ENCODE measurements around the gene SLC5A6.
A peak's percentile ranks its signal among the peaks of the same experiment; 100 is the strongest.

The SLC5A6 gene

DNA sequence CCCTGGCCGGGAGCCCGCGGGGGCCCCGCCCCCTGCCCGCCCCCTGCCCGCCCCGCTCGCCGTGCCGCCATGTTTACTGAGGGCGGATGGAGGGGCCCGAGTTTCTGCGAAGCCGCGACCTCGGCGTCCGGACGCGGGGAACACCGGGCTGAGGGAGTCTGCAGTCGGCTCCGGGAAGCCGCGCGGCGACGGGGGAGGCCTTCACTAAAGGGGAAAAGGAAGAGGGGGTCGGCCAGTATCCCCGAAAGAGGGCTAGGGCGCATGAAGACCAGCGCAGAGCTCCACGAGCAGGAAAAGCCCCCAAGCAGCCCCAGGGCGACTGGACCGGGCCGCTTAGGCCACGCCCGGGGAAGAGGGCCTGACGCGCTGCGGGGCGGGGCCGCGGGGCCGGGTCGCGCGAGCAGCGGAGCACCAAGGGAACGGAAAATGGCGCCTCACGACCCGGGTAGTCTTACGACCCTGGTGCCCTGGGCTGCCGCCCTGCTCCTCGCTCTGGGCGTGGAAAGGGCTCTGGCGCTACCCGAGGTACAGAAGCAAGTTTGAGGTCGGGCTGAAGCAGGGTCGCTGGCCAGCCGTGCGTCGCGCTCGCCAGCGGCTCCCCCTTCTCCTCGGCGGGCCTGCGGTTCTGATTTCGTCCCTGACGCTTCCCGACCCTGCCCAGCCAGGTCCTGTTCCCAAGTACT lies at the start of gene SLC5A6, which contains the start of gene ATRAID:
Gene SLC5A6 (minus strand): TSS at position 326 of the 683 bp plus-strand sequence. CDS start 4,618 bp downstream, outside the sequence.
Gene ATRAID (plus strand): TSS at position 99 of the 683 bp plus-strand sequence. CDS start 328 bp downstream, at position 427.
- peak; percentile 89 for DNase-seq

DNA sequence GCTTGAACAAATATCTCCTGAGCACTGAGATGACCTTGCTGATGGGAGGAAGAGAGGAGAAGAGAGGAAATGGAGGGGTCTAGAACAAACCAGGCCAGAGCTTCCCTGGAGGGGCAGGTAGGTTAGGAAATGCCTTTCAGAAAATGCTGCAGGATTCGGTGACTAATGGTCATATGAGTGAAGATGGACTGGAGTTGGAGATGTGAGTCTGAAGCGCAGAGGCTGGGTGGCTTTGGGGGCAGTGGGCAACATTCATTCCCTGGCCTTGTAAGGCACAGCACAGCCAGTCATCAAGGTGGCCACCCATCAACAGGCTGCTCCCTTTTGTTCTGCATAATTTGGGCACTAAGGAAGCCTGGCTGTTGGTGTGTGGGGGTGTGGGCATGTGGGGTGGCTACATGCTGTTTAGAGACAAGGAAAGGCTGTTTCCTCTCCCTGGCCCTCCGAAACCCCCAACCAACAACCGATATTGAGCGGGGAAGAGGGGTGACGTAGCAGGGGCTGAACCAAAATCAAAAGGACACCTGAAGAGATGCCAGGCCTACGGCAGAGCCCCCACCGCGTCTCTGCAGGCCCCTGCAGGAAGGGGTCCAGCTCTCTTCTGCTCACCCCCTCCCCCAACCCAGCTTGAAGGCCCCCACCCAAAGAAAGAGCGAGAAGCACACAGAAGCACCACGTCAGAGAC lies 49.3 kb upstream of the SLC5A6 start:
- DNase-seq, result no peak

DNA sequence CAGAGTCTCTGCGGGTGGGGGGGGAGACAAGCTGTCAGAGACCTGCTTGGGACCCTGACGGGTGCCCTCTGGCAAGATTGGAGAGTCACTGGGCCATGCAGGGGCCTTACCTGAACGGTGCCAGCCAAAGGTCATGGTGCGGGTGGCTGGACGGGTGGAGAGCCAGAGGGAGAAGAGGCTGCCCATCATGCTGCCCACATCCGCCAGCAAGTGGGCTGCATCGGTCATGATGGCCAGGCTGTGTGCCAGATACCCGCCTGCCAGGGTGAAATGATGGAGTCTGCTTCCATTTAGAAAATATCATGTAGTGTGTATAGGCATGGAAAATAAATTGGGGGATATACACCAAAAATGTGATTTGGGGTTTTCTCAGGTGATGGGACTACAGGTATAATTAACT lies 46.0 kb upstream of the SLC5A6 start:
- no peak for DNase-seq

DNA sequence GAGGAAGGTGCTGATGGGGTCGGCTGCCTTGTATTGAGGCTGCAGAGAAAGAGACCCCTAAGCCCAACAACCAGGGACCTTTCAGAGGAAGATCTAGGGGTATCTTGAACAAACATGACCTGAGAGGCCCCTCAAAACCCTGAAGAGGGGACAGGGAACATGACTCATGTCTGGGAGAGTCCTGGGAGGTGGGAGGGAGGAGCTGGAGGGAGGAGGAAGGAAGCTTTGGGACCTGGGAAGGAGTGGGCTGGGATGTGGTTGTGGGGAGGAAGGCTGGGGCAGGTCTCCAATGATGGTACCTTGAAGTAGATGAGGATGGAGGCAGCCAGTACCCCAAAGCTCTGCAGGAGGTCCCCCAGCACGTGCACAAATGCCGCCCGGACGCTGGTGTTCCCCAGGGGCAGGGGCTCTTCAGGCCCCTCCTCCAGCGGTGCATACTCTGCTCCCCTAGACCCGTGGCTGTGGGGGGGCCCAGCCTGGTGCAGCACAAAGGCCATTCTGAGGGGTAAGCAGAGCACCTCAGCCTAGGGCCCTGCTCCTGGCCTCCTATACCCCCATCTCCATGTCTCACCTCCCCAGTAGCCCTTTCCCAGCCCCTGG lies 44.9 kb upstream of the SLC5A6 start:
- no peak for DNase-seq

DNA sequence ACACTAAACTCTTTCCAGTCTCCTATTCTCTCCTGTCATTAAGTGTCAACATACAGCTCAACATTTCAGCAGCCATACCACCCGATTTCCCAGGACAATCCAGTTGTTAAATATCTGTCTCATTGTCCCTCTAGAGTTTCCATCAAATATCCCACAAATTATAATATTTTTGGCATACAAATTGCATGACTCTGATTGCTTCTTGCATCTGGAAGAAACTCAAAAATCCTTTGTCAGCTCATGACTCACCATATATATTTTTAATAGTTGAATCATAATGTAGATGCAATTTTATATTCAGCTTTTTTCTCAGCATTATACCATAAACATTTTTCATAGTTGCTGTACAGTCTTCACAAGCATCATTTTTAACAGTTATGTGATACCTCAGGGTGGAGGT lies 43.6 kb upstream of the SLC5A6 start:
- DNase-seq, result no peak

DNA sequence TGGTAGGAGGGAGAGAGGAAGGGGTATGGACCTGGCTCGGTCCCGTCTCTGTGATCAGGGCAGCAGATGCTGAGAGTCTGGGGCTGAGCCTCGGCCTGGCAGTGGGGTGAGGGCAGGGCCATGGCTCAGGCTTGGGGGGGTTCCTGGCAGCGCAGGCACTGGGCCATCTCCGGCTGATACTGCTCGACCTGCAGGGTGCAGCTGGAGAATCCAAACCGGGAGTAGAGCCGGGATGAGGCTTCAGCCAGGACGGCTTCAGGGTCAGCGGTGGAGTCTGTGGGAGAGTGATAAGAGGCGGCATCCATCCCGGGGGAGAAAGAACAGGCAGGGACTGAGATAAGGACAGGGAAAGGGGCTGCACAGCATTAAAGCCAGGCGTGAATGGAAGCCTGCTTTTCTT lies 43.1 kb upstream of the SLC5A6 start:
- no peak for DNase-seq

DNA sequence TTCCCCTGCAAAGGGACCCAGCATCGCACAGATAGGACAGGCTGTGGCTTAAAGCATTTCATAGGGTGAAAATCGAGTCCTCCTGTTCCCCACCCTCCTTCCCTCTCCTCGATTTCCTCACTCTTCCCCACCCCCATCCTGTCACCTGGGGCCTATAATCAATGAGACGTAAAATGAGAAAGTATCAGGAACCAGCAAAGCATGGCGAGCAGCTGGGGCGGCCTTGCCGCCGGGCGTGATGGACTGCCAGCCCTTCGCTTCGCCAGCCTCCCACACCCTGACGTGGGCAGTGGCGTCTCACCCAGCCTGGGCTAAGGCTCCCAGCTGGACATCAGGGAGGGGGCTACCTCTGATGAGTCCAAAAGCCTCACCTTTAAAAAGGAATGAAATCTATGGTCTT lies 39.7 kb upstream of the SLC5A6 start:
- DNase-seq, result no peak

DNA sequence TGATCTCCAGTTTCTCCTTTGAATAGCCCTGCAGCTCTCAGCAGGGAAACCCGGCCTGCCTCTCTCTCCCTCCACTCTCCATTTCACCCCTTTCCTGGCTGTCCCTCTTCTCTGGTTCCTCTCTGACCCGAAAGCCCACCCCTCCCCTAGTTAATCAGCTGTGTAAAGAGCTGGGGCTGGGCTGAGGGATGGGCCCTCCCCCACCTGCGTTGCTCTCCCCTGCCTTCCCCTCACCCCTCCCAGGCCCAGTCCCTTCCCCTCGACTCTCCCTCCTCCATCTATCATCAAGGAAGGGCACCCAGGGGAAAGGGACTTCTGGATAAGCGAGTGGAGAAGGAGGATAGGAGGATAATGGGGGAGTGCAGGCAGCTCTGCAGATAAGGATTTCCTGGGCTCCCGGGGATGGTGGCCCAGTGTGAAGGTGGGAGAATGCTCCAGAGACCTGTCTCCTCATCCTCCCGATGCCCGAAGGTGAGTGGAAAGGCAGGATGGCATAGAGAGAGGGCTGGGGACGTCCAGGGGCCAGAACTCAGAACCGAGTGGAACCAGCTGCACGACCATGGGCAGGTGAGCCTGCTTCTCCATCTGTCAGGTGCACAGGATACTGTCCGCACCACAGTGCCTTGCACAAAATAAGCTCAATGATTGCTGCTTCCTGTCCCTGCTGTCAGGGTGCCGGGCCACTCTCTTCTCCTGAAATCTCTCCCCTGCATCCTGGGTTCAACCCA lies 38.7 kb upstream of the SLC5A6 start:
- DNase-seq, result no peak

DNA sequence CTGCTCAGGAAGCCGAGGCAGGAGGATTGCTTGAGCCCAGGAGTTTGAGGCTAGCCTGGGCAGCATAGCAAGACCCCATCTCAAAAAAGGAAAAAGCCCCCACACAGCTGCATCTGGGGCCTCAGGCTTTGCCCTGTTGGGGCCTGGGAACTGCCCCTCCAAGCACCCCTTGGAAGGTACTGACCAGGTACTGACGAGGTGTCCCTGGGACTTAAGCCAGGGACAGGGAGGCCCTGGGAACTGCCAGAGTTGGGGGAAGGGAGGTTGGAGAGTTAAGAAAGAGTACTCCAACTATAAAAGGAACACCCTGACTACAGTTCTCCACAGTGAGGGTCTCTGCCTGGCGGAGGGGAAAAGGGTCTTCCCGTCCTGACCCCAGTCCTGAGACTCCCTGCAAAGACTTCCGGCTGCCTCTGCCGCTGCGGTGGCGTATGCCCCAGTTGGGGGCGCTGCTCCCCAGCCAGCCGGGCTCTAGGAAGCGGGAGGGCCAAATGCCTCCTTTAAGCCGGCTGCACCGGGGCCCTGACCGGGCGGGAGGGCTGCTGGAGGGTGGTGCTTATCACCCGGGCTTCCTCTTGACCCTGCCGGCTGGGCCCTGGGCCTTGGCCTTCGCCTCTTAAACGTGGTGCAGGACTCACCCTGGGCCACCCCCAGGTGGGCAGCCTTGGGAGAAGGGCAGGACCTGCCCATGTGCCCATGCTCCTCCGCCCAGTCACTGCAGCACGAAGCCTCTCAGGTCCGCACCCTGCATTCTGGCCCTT lies 38.0 kb upstream of the SLC5A6 start:
- DNase-seq, result peak; percentile 59

DNA sequence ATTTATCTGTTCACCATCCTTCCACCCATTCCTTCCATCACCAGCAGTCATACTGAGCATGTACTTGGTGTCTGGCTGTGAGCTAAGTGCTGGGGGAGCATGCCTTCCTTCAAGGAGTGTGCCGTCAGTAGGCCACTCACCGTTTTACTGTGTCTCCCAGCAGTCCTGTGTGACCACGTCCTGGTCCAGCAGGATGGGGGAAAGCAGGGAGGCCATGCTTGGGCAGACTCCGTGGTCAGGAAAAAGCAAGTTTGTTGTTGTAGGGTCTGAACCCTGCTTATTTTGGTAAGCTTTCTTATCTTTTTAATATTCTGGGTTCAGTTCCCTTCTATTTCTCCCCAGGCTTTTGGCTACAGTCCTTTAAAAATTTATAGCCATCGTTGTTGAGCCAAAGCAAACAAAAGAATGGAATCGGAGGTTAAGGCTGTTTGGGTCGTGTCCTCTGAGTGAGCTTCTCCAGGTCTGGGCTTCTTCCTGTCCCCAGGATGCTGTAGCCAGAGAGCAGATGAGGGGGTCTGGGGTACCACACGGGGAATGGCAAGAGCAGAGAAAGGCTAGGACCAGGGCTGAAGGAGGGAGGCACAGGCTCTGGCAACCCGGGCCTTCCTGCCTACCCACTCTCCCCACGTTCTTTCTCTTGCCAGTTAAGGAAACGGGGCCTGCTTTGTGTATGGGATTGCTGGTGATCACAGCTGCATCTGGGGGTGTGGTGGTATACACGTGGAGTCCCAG lies 37.3 kb upstream of the SLC5A6 start:
- no peak for DNase-seq

DNA sequence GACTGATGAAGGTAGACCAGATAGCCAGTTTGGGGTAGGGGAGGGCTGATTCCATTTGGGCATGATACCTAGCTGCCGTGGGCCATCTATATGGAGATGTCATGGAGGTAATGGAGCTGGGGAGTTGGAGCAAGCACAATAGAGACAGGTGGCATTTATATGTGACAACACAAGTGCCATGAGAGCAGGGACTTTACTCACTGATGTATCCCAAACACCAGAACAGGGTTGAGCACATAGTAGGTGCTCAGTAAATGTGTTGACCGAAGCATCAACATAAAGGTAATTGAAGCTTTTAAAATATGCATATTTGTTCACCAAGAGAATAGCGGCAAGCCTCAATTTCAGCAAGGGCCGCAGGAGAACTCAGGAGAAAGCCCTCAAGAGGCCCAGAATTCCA lies 35.8 kb upstream of the SLC5A6 start:
- DNase-seq, result no peak

DNA sequence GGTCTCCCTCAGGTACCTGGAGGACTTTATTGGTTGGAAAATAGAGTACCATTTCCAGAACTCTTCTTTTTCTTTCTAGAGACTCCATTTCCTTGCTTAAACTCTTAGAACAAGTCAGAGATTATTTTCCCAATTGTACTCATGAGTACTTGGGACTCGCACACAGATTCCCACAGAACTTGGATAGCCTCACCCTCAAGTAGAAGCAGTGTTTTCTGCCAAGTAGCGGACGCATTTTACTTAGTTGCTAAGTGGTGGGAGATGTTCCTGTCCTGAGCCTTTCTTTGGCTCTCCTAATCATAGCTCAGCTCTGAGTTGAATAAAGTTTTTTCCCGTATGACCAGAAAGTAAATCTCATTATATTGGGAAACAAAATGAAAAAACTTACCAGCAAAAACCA lies 33.6 kb upstream of the SLC5A6 start:
- DNase-seq, result no peak

DNA sequence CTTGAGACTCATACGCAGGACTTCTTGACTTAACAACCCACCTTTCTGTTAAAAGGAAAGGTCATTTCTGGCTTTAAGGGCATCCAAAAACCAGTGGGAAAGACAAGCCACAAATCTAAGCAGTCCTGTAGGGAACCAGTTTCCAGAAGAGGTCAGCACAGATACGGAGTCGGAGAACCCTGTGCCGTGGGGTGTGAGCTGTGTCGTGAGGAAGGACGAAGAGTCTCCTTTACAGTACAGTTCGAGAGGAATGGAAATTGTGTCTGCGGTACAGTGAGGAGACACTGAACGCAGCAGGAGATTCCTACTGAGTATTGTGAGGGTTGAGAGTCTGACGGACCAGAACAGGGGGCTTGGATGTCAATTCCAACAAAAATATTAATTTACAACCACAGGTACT lies 33.0 kb upstream of the SLC5A6 start:
- no peak for DNase-seq

DNA sequence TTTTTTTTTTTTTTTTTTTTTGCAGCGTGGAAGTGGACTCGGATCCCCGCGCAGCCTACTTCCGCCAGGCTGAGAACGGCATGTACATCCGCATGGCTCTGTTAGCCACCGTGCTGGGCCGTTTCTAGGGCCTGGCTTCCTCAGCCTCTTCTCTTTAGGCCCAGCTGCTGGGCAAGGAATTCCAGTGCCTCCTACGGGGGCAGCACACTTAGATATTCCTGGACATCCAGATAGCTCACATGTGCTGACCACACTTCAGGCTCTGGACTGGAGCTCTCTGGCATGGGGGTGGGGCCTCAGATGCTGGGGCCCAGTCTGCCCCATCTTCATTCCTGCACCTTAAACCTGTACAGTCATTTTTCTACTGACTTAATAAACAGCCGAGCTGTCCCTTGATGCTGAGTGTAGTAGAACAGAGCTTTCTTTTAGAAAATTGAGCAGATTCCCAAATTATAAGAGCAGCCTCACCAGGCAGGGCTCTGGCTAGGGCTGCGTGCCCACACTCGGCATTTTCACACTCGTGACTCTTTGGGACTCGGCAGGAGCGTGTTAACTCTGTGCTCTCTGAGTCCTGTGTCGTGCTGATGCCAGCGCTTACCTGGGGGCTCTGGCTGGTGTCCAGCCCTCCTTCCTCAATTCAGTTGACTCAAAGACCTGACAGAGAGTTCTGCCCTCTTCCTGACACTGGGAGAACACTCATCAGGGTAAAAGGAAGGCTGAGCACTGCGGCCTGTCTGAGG lies 31.5 kb upstream of the SLC5A6 start:
- DNase-seq, result no peak

DNA sequence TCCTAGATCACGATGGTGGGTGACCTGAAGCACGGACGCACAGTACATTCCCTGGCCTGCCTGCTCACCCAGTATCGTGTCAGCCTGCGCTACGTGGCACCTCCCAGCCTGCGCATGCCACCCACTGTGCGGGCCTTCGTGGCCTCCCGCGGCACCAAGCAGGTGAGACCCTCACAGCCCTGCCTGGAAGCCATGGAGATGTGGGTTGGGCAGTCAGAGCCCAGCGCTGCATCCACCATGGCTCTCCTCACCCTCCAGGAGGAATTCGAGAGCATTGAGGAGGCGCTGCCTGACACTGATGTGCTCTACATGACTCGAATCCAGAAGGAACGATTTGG lies 30.5 kb upstream of the SLC5A6 start:
- DNase-seq, result no peak

DNA sequence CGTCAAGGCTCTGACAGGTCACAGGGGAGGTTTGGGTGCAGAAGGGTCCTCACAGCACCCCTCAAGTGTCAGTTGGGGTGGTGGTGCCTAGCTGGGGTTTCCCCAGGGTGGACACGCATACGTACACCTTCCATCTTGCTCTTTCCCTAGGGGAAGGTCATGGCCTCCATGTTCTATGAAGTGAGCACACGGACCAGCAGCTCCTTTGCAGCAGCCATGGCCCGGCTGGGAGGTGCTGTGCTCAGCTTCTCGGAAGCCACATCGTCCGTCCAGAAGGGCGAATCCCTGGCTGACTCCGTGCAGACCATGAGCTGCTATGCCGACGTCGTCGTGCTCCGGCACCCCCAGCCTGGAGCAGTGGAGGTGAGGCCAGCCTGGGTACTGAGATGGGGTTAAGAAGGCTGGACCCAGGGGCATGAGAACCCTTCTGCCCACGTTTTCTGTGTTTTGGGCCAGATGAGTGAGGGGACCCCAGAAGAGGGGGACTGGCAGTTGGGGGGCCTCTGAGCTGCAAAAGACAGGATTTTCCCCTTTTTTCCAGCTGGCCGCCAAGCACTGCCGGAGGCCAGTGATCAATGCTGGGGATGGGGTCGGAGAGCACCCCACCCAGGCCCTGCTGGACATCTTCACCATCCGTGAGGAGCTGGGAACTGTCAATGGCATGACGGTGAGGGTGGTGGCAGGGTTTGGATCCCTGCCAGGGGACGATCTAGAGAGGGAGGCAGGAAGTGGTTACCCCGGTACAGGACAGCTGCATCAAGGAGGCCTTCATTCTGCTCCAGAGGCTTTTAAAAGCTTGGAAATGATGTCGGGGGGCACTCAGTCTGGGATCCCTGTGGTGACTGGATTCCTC lies 29.9 kb upstream of the SLC5A6 start:
- peak; percentile 21 for DNase-seq

DNA sequence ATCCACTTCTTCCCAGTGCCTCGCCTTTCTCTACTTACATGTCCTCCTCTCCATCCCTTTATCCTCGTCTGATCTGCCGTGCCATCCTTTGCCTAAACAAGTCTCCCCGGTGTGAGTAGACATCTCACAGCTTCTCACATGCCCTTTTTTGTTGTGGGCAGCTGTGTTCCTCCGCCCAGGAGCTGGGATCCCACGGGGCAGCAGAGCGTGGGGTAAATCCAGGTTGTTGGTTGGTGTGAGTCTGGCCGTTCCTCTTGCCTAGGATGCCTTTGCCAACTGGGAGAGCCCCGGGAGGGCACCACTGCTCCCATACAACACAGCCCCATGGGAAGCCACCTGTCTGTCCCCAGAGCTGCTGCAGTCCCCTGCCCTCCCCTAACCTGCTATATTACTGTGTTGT lies 28.3 kb upstream of the SLC5A6 start:
- no peak for DNase-seq

DNA sequence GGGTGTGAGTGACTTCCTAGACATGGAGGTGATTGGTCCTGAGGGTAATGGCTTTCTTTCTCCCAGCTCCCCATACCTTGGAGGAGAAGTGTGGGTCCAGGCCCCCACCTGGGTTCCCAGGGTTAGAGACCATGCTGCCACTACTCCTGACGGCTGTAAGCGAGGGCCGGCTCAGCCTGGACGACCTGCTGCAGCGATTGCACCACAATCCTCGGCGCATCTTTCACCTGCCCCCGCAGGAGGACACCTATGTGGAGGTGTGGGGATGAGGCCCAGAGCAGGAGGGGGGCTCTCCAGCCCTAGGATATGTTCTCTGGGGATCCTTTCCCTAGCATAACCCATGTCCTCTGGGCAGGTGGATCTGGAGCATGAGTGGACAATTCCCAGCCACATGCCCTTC lies 26.9 kb upstream of the SLC5A6 start:
- DNase-seq, result no peak

DNA sequence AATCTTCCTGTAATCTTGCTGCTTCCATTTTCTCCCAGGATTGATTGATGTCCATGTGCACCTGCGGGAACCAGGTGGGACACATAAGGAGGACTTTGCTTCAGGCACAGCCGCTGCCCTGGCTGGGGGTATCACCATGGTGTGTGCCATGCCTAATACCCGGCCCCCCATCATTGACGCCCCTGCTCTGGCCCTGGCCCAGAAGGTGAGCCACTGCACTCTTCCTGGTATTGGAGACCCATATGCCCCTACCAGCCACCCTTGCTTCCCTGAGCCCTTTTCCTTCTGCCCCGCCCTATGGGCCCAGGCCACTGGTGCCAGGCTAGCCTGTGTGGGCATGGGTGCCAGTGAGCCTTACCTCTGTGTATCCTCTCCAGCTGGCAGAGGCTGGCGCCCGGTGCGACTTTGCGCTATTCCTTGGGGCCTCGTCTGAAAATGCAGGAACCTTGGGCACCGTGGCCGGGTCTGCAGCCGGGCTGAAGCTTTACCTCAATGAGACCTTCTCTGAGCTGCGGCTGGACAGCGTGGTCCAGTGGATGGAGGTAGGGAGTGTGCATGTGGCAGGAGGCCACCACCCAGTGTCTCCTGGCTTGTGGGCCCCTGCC lies 25.4 kb upstream of the SLC5A6 start:
- DNase-seq, result no peak

DNA sequence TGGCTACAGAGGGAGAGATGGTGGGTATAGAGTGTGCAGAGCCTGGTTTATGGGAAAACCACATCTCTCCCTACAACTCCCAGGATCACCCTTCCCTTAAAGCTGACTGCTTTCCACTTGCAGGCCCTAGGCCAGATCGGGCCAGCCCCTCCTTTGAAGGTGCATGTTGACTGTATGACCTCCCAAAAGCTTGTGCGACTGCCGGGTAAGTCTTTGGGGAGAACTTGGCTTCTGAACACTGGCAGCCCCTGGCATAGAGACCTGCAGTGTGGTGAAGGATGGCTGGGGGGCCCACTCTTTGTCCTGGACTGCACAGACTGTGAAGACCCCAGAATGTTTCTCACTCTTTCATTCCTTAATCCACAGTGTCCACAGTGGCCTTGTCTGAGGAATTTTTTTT lies 24.6 kb upstream of the SLC5A6 start:
- DNase-seq, result no peak
